AG09309 (cell line): ENCODE measurements around the gene IGFBP4.
A peak's percentile ranks its signal among the peaks of the same experiment; 100 is the strongest.

Source experiments
- DNase-seq: peaks from one replicate; pipeline ENCODE4 v3.0.0-alpha.2; 2010; ENCODE audit warnings: low read depth
- H3K4me3 ChIP-seq: 2 replicates; pipeline ENCODE4 v1.5.1; 2011; ENCODE audit warnings: mild to moderate bottlenecking, low read depth, low read length, moderate library complexity; ENCODE audit not compliant: control insufficient read depth
- CTCF ChIP-seq: IDR thresholded peaks from 2 replicates; pipeline ENCODE4 v1.5.1; 2011; ENCODE audit warnings: mild to moderate bottlenecking, low read depth, low read length, inconsistent platforms; ENCODE audit not compliant: insufficient read depth, control insufficient read depth; ENCODE audit errors: missing control alignments

IGFBP4 gene

GRCh38 chr17:40448639-40449261 lies 5.5 kb downstream of the IGFBP4 start:
- TF ChIP-seq CTCF: no peak
- no peak for DNase-seq
- H3K4me3 ChIP-seq: peak overlapping the region; percentile 3

- TF ChIP-seq CTCF: peak; percentile 60
- H3K4me3 ChIP-seq: no peak overlapping the region
- DNase-seq: no peak
These were observed 6.9 kb downstream of the IGFBP4 start for GRCh38 chr17:40450175-40450574.

- no peak for TF ChIP-seq CTCF
- DNase-seq: peak; percentile 90
- no peak overlapping the region for H3K4me3 ChIP-seq
These were observed 8.2 kb downstream of the IGFBP4 start for GRCh38 chr17:40451420-40451819.

- TF ChIP-seq CTCF: no peak
- DNase-seq: peak; percentile 92
- H3K4me3 ChIP-seq: no peak overlapping the region; the same call in 1 of the 2 replicates
These were observed 9.1 kb downstream of the IGFBP4 start for GRCh38 chr17:40452216-40452787.

- no peak for DNase-seq
- H3K4me3 ChIP-seq: no peak overlapping the region
- TF ChIP-seq CTCF: no peak
These were observed 9.7 kb downstream of the IGFBP4 start for GRCh38 chr17:40452921-40453378.

GRCh38 chr17:40453881-40454612 lies 10.8 kb downstream of the IGFBP4 start:
- DNase-seq: no peak
- H3K4me3 ChIP-seq: no peak overlapping the region
- no peak for TF ChIP-seq CTCF
